Measurements from ENCODE around the gene MTHFD1L.
A peak's percentile ranks its signal among the peaks of the same experiment; 100 is the strongest.

MTHFD1L gene

GRCh38 chr6:150930841-150931240 is 65.3 kb downstream of the MTHFD1L start:
- ChIA-PET CTCF (no interaction called here), POLR2A (no interaction called here)
- DNase-seq (ENCODE audit: extremely low spot score): no peak
- TF ChIP-seq FOXK2 (IDR thresholded peaks at IDR 0.05) (no peak), ARNT (IDR thresholded peaks at IDR 0.05) (no peak), ZNF384 (IDR thresholded peaks at IDR 0.05) (no peak), FOXA1 (IDR thresholded peaks at IDR 0.05) (no peak), PKNOX1 (IDR thresholded peaks at IDR 0.05) (no peak), NFRKB (IDR thresholded peaks at IDR 0.05) (no peak), SP1 (IDR thresholded peaks at IDR 0.05) (no peak), L3MBTL2 (conservative IDR thresholded peaks at IDR 0.05) (no peak), TARDBP (IDR thresholded peaks at IDR 0.05) (no peak), HDGF (IDR thresholded peaks at IDR 0.05; ENCODE audit: borderline replicate concordance) (no peak), SUZ12 (IDR thresholded peaks at IDR 0.05) (no peak), FOXM1 (IDR thresholded peaks at IDR 0.05; ENCODE audit: borderline replicate concordance) (no peak), BHLHE40 (IDR thresholded peaks at IDR 0.05; ENCODE audit: borderline replicate concordance) (no peak), ELF4 (IDR thresholded peaks at IDR 0.05) (no peak), CTBP1 (IDR thresholded peaks at IDR 0.05; ENCODE audit: borderline replicate concordance) (no peak), LEF1 (IDR thresholded peaks at IDR 0.05; ENCODE audit: borderline replicate concordance) (no peak)

- ChIA-PET POLR2A (no interaction called here), CTCF (no interaction called here)
- peak; percentile 21 for DNase-seq (ENCODE audit: extremely low spot score)
- TF ChIP-seq PKNOX1 (IDR thresholded peaks at IDR 0.05): peak; percentile 87
- TF ChIP-seq CTBP1 (IDR thresholded peaks at IDR 0.05; ENCODE audit: borderline replicate concordance): no peak
- no peak for TF ChIP-seq ELF4 (IDR thresholded peaks at IDR 0.05)
Observed at GRCh38 chr6:150931405-150931804, 65.9 kb downstream of the MTHFD1L start.

- no peak for DNase-seq (ENCODE audit: extremely low spot score)
Observed at GRCh38 chr6:150932996-150933395, 67.5 kb downstream of the MTHFD1L start.

DNA sequence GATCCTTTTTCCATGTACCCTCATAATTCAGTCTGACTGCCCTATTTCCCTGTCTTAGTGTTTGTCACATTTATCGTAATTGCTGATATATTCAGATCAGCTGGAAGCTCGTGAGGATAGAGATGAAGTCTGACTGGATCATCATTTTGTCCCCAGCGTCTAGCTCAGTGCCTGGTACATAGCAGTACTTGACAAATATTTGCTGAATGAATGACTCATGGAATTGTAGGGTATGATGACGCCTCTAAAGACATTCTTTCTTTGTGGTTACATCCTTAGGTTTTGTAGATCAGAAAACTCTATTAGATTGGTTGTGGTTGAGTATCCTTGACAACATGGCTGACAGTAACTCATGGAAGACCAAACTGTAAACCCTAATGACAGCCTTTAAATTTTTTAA is 68.9 kb downstream of the MTHFD1L start:
- ChIA-PET CTCF (no interaction called here), POLR2A (no interaction called here)
- TF ChIP-seq ELF4 (IDR thresholded peaks at IDR 0.05) (no peak), L3MBTL2 (conservative IDR thresholded peaks at IDR 0.05) (no peak), CTBP1 (IDR thresholded peaks at IDR 0.05; ENCODE audit: borderline replicate concordance) (no peak), FOXK2 (IDR thresholded peaks at IDR 0.05) (no peak), PKNOX1 (IDR thresholded peaks at IDR 0.05) (no peak), HDGF (IDR thresholded peaks at IDR 0.05; ENCODE audit: borderline replicate concordance) (no peak), TARDBP (IDR thresholded peaks at IDR 0.05) (no peak)
- no peak for DNase-seq (ENCODE audit: extremely low spot score)

More at GRCh38 chr6:150932996-150933395, 67.5 kb downstream of the MTHFD1L start:
- POLR2A ChIA-PET: no interaction called here
- CTCF ChIA-PET: interaction anchor here (1.0 kb wide), 1 partner anchor 41 kb away, joined by 3 read pairs; no protein-coding TSS in a partner anchor
- no peak for TF ChIP-seq FOXK2 (IDR thresholded peaks at IDR 0.05)

- POLR2A ChIA-PET: no interaction called here
- TF ChIP-seq SP1 (IDR thresholded peaks at IDR 0.05): no peak
- no peak for DNase-seq (ENCODE audit: extremely low spot score)
- CTCF ChIA-PET: no interaction called here
Observed at GRCh38 chr6:150936021-150936555, 70.6 kb downstream of the MTHFD1L start.

- no peak for DNase-seq (ENCODE audit: extremely low spot score)
- CTCF ChIA-PET: interaction anchor here (0.7 kb wide), 1 partner anchor 9 kb away, joined by 3 read pairs; no protein-coding TSS in a partner anchor
- POLR2A ChIA-PET: no interaction called here
- TF ChIP-seq SUZ12 (IDR thresholded peaks at IDR 0.05): no peak
- TF ChIP-seq CTBP1 (IDR thresholded peaks at IDR 0.05; ENCODE audit: borderline replicate concordance): no peak
- TF ChIP-seq ZNF384 (IDR thresholded peaks at IDR 0.05): no peak
- TF ChIP-seq ARNT (IDR thresholded peaks at IDR 0.05): no peak
- no peak for TF ChIP-seq HDGF (IDR thresholded peaks at IDR 0.05; ENCODE audit: borderline replicate concordance)
- no peak for TF ChIP-seq ELF4 (IDR thresholded peaks at IDR 0.05)
- no peak for TF ChIP-seq TARDBP (IDR thresholded peaks at IDR 0.05)
- TF ChIP-seq FOXK2 (IDR thresholded peaks at IDR 0.05): no peak
- no peak for TF ChIP-seq FOXM1 (IDR thresholded peaks at IDR 0.05; ENCODE audit: borderline replicate concordance)
- no peak for TF ChIP-seq FOXA1 (IDR thresholded peaks at IDR 0.05)
- TF ChIP-seq L3MBTL2 (conservative IDR thresholded peaks at IDR 0.05): no peak
- no peak for TF ChIP-seq NFRKB (IDR thresholded peaks at IDR 0.05)
- TF ChIP-seq BHLHE40 (IDR thresholded peaks at IDR 0.05; ENCODE audit: borderline replicate concordance): no peak
- no peak for TF ChIP-seq PKNOX1 (IDR thresholded peaks at IDR 0.05)
- TF ChIP-seq LEF1 (IDR thresholded peaks at IDR 0.05; ENCODE audit: borderline replicate concordance): no peak
- no peak for TF ChIP-seq SP1 (IDR thresholded peaks at IDR 0.05)
Observed at GRCh38 chr6:150937132-150937906, 71.8 kb downstream of the MTHFD1L start.
